KOPT-K1 (cell line): ENCODE results near the gene PCSK2.
"Not testable (repeated sequence)": the region's sequence is repeated elsewhere in the genome, so short reads cannot be mapped to it uniquely, and the experiment has no call there.

Experiments
- H3K27ac ChIP-seq: fragments of 200-600 bp; sonication (generic); 2 replicates; pipeline ENCODE4 v1.5.1; 2016; ENCODE audit warnings: antibody characterized with exemption, mild to moderate bottlenecking, low read depth, low read length; ENCODE audit not compliant: poor library complexity, severe bottlenecking
- H3K36me3 ChIP-seq: fragments of 200-600 bp; sonication (generic); 2 replicates; pipeline ENCODE4 v1.5.1; 2017; ENCODE audit warnings: antibody characterized with exemption, mild to moderate bottlenecking, low read length, moderate library complexity; ENCODE audit not compliant: insufficient read depth
- H3K9me3 ChIP-seq: fragments of 200-600 bp; sonication (generic); 2 replicates; pipeline ENCODE4 v1.5.1; 2017; ENCODE audit warnings: antibody characterized with exemption, low read length, mild to moderate bottlenecking; ENCODE audit not compliant: insufficient read depth, poor library complexity, severe bottlenecking

Gene PCSK2

GRCh38 chr20:17226410-17227218, at the start of gene PCSK2:
Gene PCSK2, plus strand, starts transcription at chr20:17227040. Its CDS starts 266 bp downstream, at chr20:17227306.
- H3K27ac ChIP-seq, result no peak within 1 kb of the TSS
- H3K36me3 ChIP-seq, result no peaks in the 10 kb centered on the region
- H3K9me3 ChIP-seq, result no peaks in the 10 kb centered on the region

GRCh38 chr20:17177341-17177740, 49.5 kb upstream of the PCSK2 start:
- H3K27ac ChIP-seq, result no peak overlapping the region
- no peaks in the 10 kb centered on the region for H3K36me3 ChIP-seq
- no peaks in the 10 kb centered on the region for H3K9me3 ChIP-seq

DNA sequence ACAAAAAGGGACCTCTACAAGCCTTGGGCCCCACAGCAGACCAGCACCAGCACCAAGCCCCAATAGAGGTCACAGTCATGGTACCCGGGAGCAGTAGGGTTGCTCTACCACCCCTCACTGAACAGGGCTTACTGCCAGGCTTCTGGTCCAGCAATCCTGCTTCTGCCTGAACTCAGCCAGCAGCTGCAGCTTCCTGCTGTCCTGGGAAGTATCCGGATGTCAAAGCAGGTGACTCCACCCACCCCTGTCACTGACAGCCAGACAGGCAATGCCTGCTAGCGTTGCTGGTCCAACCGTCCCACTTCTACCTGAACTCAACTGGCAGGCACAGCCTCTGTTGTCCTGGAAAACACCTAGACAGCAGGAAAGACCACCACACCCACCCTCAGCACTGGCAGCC, 47.0 kb upstream of the PCSK2 start:
- H3K9me3 ChIP-seq, result no peaks in the 10 kb centered on the region
- H3K36me3 ChIP-seq, result no peaks in the 10 kb centered on the region
- no peak overlapping the region for H3K27ac ChIP-seq

DNA sequence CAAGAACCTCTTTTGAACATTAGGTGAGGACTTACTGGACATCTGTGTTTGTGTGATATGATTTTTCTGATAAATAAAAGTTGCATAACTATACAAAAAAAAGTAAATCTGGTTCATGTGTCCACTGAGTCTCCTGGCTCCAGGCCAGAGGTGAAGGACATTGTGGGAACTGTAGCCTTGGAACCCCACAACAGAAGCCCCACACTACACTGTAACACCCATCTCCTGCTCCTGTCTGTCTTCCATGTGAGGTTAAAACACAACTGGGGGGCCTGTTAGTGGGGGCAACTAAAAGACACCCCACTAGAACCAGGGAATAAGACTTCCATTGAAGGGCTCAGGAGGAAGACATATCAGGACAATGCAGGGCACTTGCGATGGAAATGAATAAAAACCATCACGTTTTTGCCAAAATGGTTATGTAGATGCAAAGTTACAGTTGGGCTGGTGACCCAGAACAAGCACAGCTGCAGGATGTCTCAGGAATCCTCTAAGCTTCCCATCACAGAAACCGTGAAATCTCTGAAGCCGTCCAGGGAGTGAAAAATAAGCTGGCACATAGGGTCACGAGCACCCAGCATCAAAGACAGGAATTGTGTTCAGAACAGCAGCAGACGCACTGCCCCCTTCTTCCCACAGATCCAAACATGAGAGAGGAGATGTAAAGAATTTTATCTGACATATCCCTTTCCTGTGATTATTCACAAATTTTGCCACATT, 36.7 kb upstream of the PCSK2 start:
- Histone ChIP-seq H3K9me3 (no peaks in the 10 kb centered on the region), H3K36me3 (no peaks in the 10 kb centered on the region), H3K27ac (no peak overlapping the region)

DNA sequence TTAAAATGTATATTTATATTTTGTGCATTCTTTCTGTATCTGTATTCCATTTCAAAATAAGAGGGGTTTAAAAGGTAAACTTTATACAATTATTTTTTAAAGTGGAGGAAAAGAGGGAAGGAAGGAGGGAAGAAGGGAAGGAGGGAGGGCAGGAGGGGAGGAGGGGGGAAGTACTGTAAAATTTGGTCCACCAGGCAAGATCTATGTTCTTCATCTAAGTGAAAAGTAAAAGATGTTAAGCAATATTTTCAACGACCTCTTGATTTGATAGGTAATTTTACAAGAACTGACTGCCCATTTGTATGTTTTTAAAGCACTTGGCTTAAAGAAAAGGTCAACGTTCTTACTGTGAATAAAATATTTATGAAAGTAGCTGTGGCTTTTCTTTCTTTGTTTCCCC, 29.8 kb upstream of the PCSK2 start:
- Histone ChIP-seq H3K9me3 (no peaks in the 10 kb centered on the region), H3K27ac (no peak overlapping the region), H3K36me3 (no peaks in the 10 kb centered on the region)

DNA sequence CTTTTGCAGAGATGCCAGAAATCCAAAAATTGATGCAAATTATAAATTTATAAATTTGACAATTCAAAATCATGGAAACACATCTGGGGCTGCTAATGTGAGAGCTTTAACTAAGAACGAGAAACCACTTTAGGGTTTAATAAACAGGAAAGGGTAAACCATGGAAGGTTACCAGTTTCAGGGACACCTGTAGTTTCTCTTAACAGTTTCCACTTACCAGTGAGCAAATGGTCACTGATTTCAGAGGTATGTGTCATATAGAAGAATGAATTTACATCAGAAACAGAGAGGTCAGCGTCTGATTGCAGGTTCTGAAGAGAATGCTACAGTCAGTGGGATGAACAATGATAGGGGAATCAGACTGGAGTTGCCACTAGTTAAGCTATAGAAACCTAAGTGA, 24.8 kb upstream of the PCSK2 start:
- Histone ChIP-seq H3K36me3 (no peaks in the 10 kb centered on the region), H3K9me3 (no peaks in the 10 kb centered on the region), H3K27ac (no peak overlapping the region)

- Histone ChIP-seq H3K9me3 (no peaks in the 10 kb centered on the region), H3K36me3 (no peaks in the 10 kb centered on the region), H3K27ac (no peak overlapping the region)
Measured at GRCh38 chr20:17202673-17203072, 24.2 kb upstream of the PCSK2 start.

GRCh38 chr20:17205084-17205813, 21.6 kb upstream of the PCSK2 start:
- Histone ChIP-seq H3K27ac (no peak overlapping the region), H3K36me3 (no peaks in the 10 kb centered on the region), H3K9me3 (no peaks in the 10 kb centered on the region)

GRCh38 chr20:17210387-17210786, 16.5 kb upstream of the PCSK2 start:
- Histone ChIP-seq H3K9me3 (no peaks in the 10 kb centered on the region), H3K27ac (no peak overlapping the region), H3K36me3 (no peaks in the 10 kb centered on the region)

DNA sequence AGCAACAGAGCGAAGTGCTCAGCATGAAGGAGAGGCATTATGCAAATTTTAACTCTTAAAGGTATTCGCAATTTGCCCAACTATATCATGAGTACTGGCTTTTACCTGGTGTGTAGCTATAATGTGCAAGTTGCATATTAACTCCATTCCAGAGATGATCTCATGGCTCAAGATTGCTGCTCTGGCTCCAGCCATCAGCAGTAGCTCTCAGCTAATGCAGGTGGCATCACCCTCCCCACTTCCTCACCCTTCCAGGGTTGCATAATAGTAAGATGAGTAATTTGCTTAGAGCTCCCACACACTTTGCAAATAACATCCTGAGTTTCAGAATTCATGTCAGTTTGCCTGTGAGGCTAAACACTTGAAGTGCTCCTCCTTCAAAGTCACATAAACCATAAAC, 15.9 kb upstream of the PCSK2 start:
- Histone ChIP-seq H3K9me3 (no peaks in the 10 kb centered on the region), H3K27ac (no peak overlapping the region)

DNA sequence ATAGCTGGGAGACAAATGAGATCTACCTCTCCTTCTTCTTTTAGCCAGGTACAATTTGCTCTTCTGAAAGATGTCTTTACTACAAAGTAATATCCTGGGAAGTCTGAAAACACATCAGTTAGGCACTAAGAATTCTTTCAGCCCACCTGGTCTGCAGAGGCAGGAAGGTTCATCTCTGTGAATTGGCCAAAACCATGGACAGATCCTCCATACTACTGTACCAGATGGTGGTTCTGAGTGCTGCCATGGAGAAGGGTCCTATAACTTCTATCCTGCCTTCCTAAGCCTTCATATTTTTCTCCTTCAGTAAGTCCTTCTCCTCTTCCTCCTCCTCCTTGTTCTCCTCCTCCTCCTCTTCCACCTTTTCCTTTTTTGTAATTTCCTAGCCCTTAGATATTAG, 11.7 kb upstream of the PCSK2 start:
- H3K9me3 ChIP-seq, result no peaks in the 10 kb centered on the region
- no peaks in the 10 kb centered on the region for H3K36me3 ChIP-seq
- H3K27ac ChIP-seq, result no peak overlapping the region

More for the DNA sequence above, 15.9 kb upstream of the PCSK2 start:
- H3K36me3 ChIP-seq, result no peaks in the 10 kb centered on the region

- not testable (repeated sequence) for H3K36me3 ChIP-seq, H3K27ac ChIP-seq, H3K9me3 ChIP-seq
Measured at GRCh38 chr20:17219856-17220255, 7.0 kb upstream of the PCSK2 start.

DNA sequence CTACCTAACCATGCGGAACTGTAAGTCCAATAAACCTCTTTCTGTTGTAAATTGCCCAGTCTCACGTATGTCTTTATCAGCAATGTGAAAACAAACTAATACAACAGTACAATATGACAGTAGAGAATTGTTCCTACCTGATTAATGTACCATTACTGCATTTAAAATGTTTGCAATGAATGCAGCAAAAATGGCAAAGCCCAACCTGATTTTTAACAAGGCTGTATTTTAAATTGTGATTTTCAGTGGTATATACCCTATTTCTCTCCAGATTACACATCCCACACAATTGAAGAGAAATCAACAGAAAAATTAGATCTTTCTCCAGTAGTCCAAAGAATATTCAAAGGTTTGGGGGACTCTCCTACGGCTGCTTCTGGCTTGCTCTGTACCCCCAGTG, 3.3 kb upstream of the PCSK2 start:
- no peaks in the 10 kb centered on the region for H3K9me3 ChIP-seq
- no peaks in the 10 kb centered on the region for H3K36me3 ChIP-seq
- H3K27ac ChIP-seq, result no peak overlapping the region

- no peaks in the 10 kb centered on the region for H3K9me3 ChIP-seq
- H3K36me3 ChIP-seq, result no peaks in the 10 kb centered on the region
- H3K27ac ChIP-seq, result no peak overlapping the region
Measured at GRCh38 chr20:17225851-17226409, 910 bp upstream of the PCSK2 start.

GRCh38 chr20:17227219-17227575, 357 bp downstream of the PCSK2 start:
- Histone ChIP-seq H3K36me3 (no peaks in the 10 kb centered on the region), H3K9me3 (no peaks in the 10 kb centered on the region), H3K27ac (no peak overlapping the region)
